GM12865 (cell line): ENCODE data around the gene EIF4G3.

Experiments used
- DNase-seq: peaks from one replicate; pipeline ENCODE4 v3.0.0; 2010; ENCODE audit warnings: low read depth
- H3K4me3 ChIP-seq: 2 replicates; pipeline ENCODE4 v1.5.1; 2011; ENCODE audit warnings: mild to moderate bottlenecking, low read depth, low read length, control low read depth
- CTCF ChIP-seq: IDR thresholded peaks from 2 replicates; pipeline ENCODE4 v1.5.1; 2011; ENCODE audit warnings: low read length, control low read depth, low read depth, inconsistent platforms; ENCODE audit not compliant: insufficient read depth; ENCODE audit errors: missing control alignments

The EIF4G3 gene

GRCh38 chr1:20834780-20835179, 341.9 kb downstream of the EIF4G3 start:
- DNase-seq = no peak
- no peak overlapping the region for H3K4me3 ChIP-seq
- TF ChIP-seq CTCF = no peak

- TF ChIP-seq CTCF = no peak
- DNase-seq = no peak
Observed at GRCh38 chr1:20834192-20834591, 342.5 kb downstream of the EIF4G3 start.

GRCh38 chr1:20830378-20830777, 346.3 kb downstream of the EIF4G3 start:
- no peak overlapping the region for H3K4me3 ChIP-seq
- no peak for TF ChIP-seq CTCF
- DNase-seq = no peak

More at GRCh38 chr1:20834192-20834591, 342.5 kb downstream of the EIF4G3 start:
- H3K4me3 ChIP-seq = no peak overlapping the region

GRCh38 chr1:20829946-20830345, 346.8 kb downstream of the EIF4G3 start:
- no peak for DNase-seq
- no peak overlapping the region for H3K4me3 ChIP-seq
- no peak for TF ChIP-seq CTCF

GRCh38 chr1:20829531-20829930, 347.2 kb downstream of the EIF4G3 start:
- no peak overlapping the region for H3K4me3 ChIP-seq
- no peak for DNase-seq
- TF ChIP-seq CTCF = no peak

GRCh38 chr1:20823845-20824244, 352.9 kb downstream of the EIF4G3 start:
- H3K4me3 ChIP-seq = no peak overlapping the region
- DNase-seq = no peak
- no peak for TF ChIP-seq CTCF

GRCh38 chr1:20821466-20821865, 355.2 kb downstream of the EIF4G3 start:
- no peak for DNase-seq
- H3K4me3 ChIP-seq = no peak overlapping the region
- no peak for TF ChIP-seq CTCF
